H1 (cell line): ENCODE results near the gene CCL7. TPM values are rescaled to one million over a fixed set of nuclear protein-coding genes. Genes with fewer than 3 reads are reported as not detected.

Source experiments
- CBX8 ChIP-seq: fragments of 300-800, 300-1000 bp; sonication (generic); IDR thresholded peaks from 2 replicates; pipeline ENCODE4 v1.7.1; 2016; ENCODE audit warnings: low read depth, low read length, borderline replicate concordance
- CHD2 ChIP-seq: IDR thresholded peaks from 2 replicates; pipeline ENCODE4 v1.6.1; 2012; ENCODE audit warnings: low read length, improper control_type of control experiment
- CTCF ChIP-seq, 3 experiments: IDR thresholded peaks; 1 replicate in 2 of 3; 2 replicates in 1 of 3; pipeline versions ENCODE4 v1.5.1 to v1.6.1; 2011; ENCODE audit warnings: low read length in 3 of 3, mild to moderate bottlenecking in 3 of 3, inconsistent platforms in 2 of 3, low read depth in 1 of 3, moderate library complexity in 1 of 3; ENCODE audit not compliant: insufficient read depth in 1 of 3; ENCODE audit errors: control extremely low read depth in 1 of 3
- EGR1 ChIP-seq: IDR thresholded peaks from 2 replicates; pipeline ENCODE4 v1.6.1; 2011; ENCODE audit warnings: low read depth, low read length, borderline replicate concordance
- MAX ChIP-seq: IDR thresholded peaks from 2 replicates; pipeline ENCODE4 v1.6.1; 2012; ENCODE audit warnings: inconsistent platforms
- NRF1 ChIP-seq: IDR thresholded peaks from 2 replicates; pipeline ENCODE4 v1.6.1; 2011; ENCODE audit warnings: mild to moderate bottlenecking, low read depth, low read length, improper control_type of control experiment
- SRF ChIP-seq: IDR thresholded peaks from 2 replicates; pipeline ENCODE4 v1.6.1; 2011; ENCODE audit warnings: mild to moderate bottlenecking, low read depth, low read length, moderate library complexity
- TAF1 ChIP-seq: IDR thresholded peaks from 2 replicates; pipeline ENCODE4 v1.6.1; 2011; ENCODE audit warnings: mild to moderate bottlenecking, low read depth, low read length
- polyA plus RNA-seq, 7 experiments: library from polyadenylated mRNA; depleted of rRNA in 3 of 7; stranded (reverse) in 5 of 7; unstranded in 2 of 7; fragments of >200 nt in 5 of 7; fragments of 200-250 nt in 2 of 7; gene quantifications; 1 replicate in 5 of 7; 2 replicates in 1 of 7; 4 replicates in 1 of 7; pipeline versions ENCODE4 v1.2.1 to v1.2.3, GENCODE V29; 2011 to 2013; ENCODE audit warnings: missing spikeins in 2 of 7, mixed read lengths in 2 of 7
- total RNA-seq: library from RNA; stranded (reverse); fragmentation: NEBNext Ultra II Directional; extraction: Animal tissue kit (Norgen Biotek cat#: 25700); gene quantifications from 2 replicates; pipeline ENCODE4 v1.2.1, GENCODE V29; 2021
- TF ChIP-seq, protein P1 (sequence below): IDR thresholded peaks from 2 replicates; pipeline ENCODE4 v1.6.1; 2012; ENCODE audit warnings: inconsistent platforms

CCL7 gene
- total and polyA plus RNA-seq, 2 of the 8 experiments (the other 6 are each of a cell fraction or from before 2014, with no cell fraction given): not detected

DNA sequence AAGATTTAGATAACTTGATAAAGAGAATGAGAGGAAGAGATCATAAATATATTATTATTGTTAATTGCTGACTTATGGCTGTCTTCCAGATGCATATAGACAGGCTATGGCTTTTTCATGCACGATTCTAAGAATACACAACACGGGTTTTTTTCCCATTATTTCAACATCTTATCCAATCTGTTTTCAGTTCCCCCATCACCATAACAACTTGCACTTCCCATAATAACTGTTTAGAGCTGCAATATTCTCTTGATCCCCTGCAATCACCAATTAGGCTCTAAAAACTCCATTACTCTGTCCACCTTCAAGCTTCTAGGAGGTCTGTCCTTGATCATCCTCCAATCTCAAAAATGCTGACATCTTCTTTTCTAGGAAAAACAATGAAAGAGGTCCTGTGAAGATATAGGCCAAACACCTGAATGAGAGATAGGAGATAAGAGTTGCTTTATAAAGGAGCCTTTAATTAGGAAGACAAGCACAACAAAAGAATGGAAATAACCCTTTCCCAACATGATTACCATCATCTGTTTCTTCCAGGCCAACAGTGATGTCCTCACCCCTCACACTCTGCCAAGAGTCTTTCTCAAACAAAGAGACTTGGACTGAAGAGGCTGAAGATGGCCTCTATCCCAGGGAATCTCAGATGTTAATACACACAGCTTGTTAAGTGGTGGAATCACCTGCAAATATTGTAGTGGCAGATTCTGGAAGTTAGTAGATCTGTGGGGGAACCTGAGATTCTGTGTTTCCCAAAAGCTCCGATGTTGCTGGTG lies 47.1 kb upstream of the CCL7 start (continued):
- TF ChIP-seq CTCF (IDR thresholded peaks at IDR 0.05; ENCODE audit: control extremely low read depth in 1 of 3, insufficient read depth in 1 of 3, low read depth in 1 of 3, low read length in 3 of 3) (no peak), SRF (no peak), CHD2 (no peak), NRF1 (no peak), MAX (no peak), CBX8 (no peak), EGR1 (no peak), TAF1 (no peak)
- TF ChIP-seq, protein P1, sequence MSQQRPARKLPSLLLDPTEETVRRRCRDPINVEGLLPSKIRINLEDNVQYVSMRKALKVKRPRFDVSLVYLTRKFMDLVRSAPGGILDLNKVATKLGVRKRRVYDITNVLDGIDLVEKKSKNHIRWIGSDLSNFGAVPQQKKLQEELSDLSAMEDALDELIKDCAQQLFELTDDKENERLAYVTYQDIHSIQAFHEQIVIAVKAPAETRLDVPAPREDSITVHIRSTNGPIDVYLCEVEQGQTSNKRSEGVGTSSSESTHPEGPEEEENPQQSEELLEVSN: no peak
